ENCODE data around the gene KANK4. TPM values are rescaled to one million over a fixed set of nuclear protein-coding genes. Genes with fewer than 3 reads are reported as not detected.

Gene KANK4
- total RNA-seq, 1 experiment from 2014 or later = 1.7 TPM

GRCh38 chr1:62314454-62315350, 4.5 kb downstream of the KANK4 start:
- no peak overlapping the region for H3K27ac ChIP-seq
- no peaks in the 10 kb centered on the region for H4K20me1 ChIP-seq (ENCODE audit: insufficient read depth)
- H2AFZ ChIP-seq = no peak overlapping the region
- H3F3A ChIP-seq (ENCODE audit: insufficient read depth, low read depth) = 0 out of 2 replicates have a peak, but pooled peaks cover 6% of the 10 kb centered on the region
- no peak overlapping the region for H3K4me3 ChIP-seq
- H3K27me3 ChIP-seq (ENCODE audit: insufficient read depth, low read depth) = 0 out of 2 replicates have a peak, but pooled peaks cover 9% of the 10 kb centered on the region
- peaks cover 25% of the 10 kb centered on the region for H3K4me1 ChIP-seq (replicated peaks; ENCODE audit: insufficient read depth)
- CTCF ChIA-PET = no interaction called here
- intact Hi-C loops (cut with micrococcal nuclease; ENCODE audit: unreplicated experiment) = no loop called here
- BruUV-seq (replicated peaks) = no TSS peak
- no peaks in the 10 kb centered on the region for H3K79me2 ChIP-seq (ENCODE audit: low read depth)
- TF ChIP-seq CTCF (conservative IDR thresholded peaks at IDR 0.05) (no peak), EZH2 (IDR thresholded peaks at IDR 0.05; ENCODE audit: low read depth) (no peak)
- no peaks in the 10 kb centered on the region for H3K9me3 ChIP-seq (ENCODE audit: insufficient read depth, low read depth)
- H3K36me3 ChIP-seq (ENCODE audit: low read depth) = no peaks in the 10 kb centered on the region
- POLR2A ChIA-PET (ENCODE audit: unreplicated experiment) = no interaction called here
- no peaks in the 10 kb centered on the region for H3K9me2 ChIP-seq (ENCODE audit: insufficient read depth)
- no peak for DNase-seq
- H3K4me2 ChIP-seq = no peak overlapping the region

- Histone ChIP-seq H2AFZ (no peak overlapping the region), H3F3A (ENCODE audit: insufficient read depth, low read depth) (peaks cover 19% of the 10 kb centered on the region), H3K4me3 (no peak overlapping the region), H3K27me3 (ENCODE audit: insufficient read depth, low read depth) (no peaks in the 10 kb centered on the region), H3K4me2 (no peak overlapping the region), H3K4me1 (replicated peaks; ENCODE audit: insufficient read depth) (peaks cover 45% of the 10 kb centered on the region), H4K20me1 (ENCODE audit: insufficient read depth) (no peaks in the 10 kb centered on the region), H3K9me3 (ENCODE audit: insufficient read depth, low read depth) (no peaks in the 10 kb centered on the region), H3K36me3 (ENCODE audit: low read depth) (no peaks in the 10 kb centered on the region), H3K9me2 (ENCODE audit: insufficient read depth) (no peaks in the 10 kb centered on the region), H3K27ac (no peak overlapping the region), H3K79me2 (ENCODE audit: low read depth) (no peaks in the 10 kb centered on the region)
- ChIA-PET POLR2A (ENCODE audit: unreplicated experiment) (no interaction called here), CTCF (no interaction called here)
- BruUV-seq (replicated peaks) = no TSS peak
- intact Hi-C loops (cut with micrococcal nuclease; ENCODE audit: unreplicated experiment) = no loop called here
- no peak for DNase-seq
- TF ChIP-seq CTCF (conservative IDR thresholded peaks at IDR 0.05) (no peak), EZH2 (IDR thresholded peaks at IDR 0.05; ENCODE audit: low read depth) (no peak)
These were observed 6.5 kb downstream of the KANK4 start for GRCh38 chr1:62312698-62313097.

GRCh38 chr1:62311473-62311943, 7.7 kb downstream of the KANK4 start:
- Histone ChIP-seq H3K4me3 (no peak overlapping the region), H3K27me3 (ENCODE audit: insufficient read depth, low read depth) (no peaks in the 10 kb centered on the region), H4K20me1 (ENCODE audit: insufficient read depth) (no peaks in the 10 kb centered on the region), H3K4me1 (replicated peaks; ENCODE audit: insufficient read depth) (peaks cover 57% of the 10 kb centered on the region), H3K4me2 (peak overlapping the region; percentile 51), H3F3A (ENCODE audit: insufficient read depth, low read depth) (peaks cover 27% of the 10 kb centered on the region), H2AFZ (no peak overlapping the region), H3K36me3 (ENCODE audit: low read depth) (no peaks in the 10 kb centered on the region), H3K9me3 (ENCODE audit: insufficient read depth, low read depth) (no peaks in the 10 kb centered on the region), H3K79me2 (ENCODE audit: low read depth) (no peaks in the 10 kb centered on the region), H3K9me2 (ENCODE audit: insufficient read depth) (no peaks in the 10 kb centered on the region), H3K27ac (no peak overlapping the region)
- BruUV-seq (replicated peaks) = no TSS peak
- intact Hi-C loops (cut with micrococcal nuclease; ENCODE audit: unreplicated experiment) = no loop called here
- POLR2A ChIA-PET (ENCODE audit: unreplicated experiment) = no interaction called here
- CTCF ChIA-PET = no interaction called here
- no peak for TF ChIP-seq EZH2 (IDR thresholded peaks at IDR 0.05; ENCODE audit: low read depth)
- no peak for TF ChIP-seq CTCF (conservative IDR thresholded peaks at IDR 0.05)
- peak; percentile 33 to 75 for DNase-seq
